ENCODE results near the gene ADCK1.

The ADCK1 gene

GRCh38 chr14:77979666-77980351 is 179.9 kb downstream of the ADCK1 start:
- peaks cover 17% of the 10 kb centered on the region for H3K27me3 ChIP-seq (ENCODE audit: control insufficient read depth, insufficient read depth, low read length, poor library complexity, severe bottlenecking)
- H3K27ac ChIP-seq (ENCODE audit: insufficient read depth, low read depth, low read length, poor library complexity, severe bottlenecking) = no peak overlapping the region
- no peaks in the 10 kb centered on the region for H3K4me1 ChIP-seq (ENCODE audit: control insufficient read depth, insufficient read depth, low read length)
- H3K36me3 ChIP-seq (ENCODE audit: control insufficient read depth, insufficient read depth, low read length) = no peaks in the 10 kb centered on the region
- no peaks in the 10 kb centered on the region for H3K9me3 ChIP-seq (ENCODE audit: control insufficient read depth, low read length)
- 61 to 62% methylated on average over 14 of the region's 14 CpGs for WGBS, 2 experiments
- no peak overlapping the region for H3K4me3 ChIP-seq (ENCODE audit: insufficient read depth, low read depth, low read length)

- peak overlapping the region; percentile 43 for H3K4me3 ChIP-seq (ENCODE audit: insufficient read depth, low read depth, low read length)
- H3K27me3 ChIP-seq (ENCODE audit: control insufficient read depth, insufficient read depth, low read length, poor library complexity, severe bottlenecking) = peaks cover 17% of the 10 kb centered on the region
- no peaks in the 10 kb centered on the region for H3K36me3 ChIP-seq (ENCODE audit: control insufficient read depth, insufficient read depth, low read length)
- H3K27ac ChIP-seq (ENCODE audit: insufficient read depth, low read depth, low read length, poor library complexity, severe bottlenecking) = no peak overlapping the region
- H3K4me1 ChIP-seq (ENCODE audit: control insufficient read depth, insufficient read depth, low read length) = no peaks in the 10 kb centered on the region
- WGBS, 2 experiments = 9 to 12% methylated on average over 45 of the region's 45 CpGs
- no peaks in the 10 kb centered on the region for H3K9me3 ChIP-seq (ENCODE audit: control insufficient read depth, low read length)
These were observed 180.8 kb downstream of the ADCK1 start for GRCh38 chr14:77980475-77981321.

Measured in ectodermal cell (in vitro differentiated cells).